ENCODE data around the gene TRAF3.

TRAF3 gene

GRCh38 chr14:102932484-102933248, 155.4 kb downstream of the TRAF3 start:
- Histone ChIP-seq H2BK120ac (ENCODE audit: low read depth, low read length) (no peak overlapping the region), H3K18ac (ENCODE audit: low read length) (no peak overlapping the region), H3K27me3 (ENCODE audit: insufficient read depth, low read length, poor library complexity) (peaks cover 11% of the 10 kb centered on the region), H2BK5ac (ENCODE audit: low read length) (no peak overlapping the region), H3K4me2 (ENCODE audit: low read length) (no peak overlapping the region), H3K4me1 (ENCODE audit: control insufficient read depth, low read depth, low read length) (no peaks in the 10 kb centered on the region), H3K56ac (ENCODE audit: low read length) (no peak overlapping the region), H3K4ac (ENCODE audit: low read depth, low read length) (no peak overlapping the region), H4K8ac (ENCODE audit: low read depth, low read length) (no peak overlapping the region), H2AK5ac (ENCODE audit: low read length) (no peak overlapping the region), H3K9ac (ENCODE audit: low read length) (no peak overlapping the region), H3K4me3 (ENCODE audit: low read length) (no peak overlapping the region), H3K27ac (ENCODE audit: low read depth, low read length) (no peak overlapping the region), H4K5ac (ENCODE audit: low read length) (no peak overlapping the region), H3K36me3 (ENCODE audit: control insufficient read depth, insufficient read depth, low read length) (peaks cover 4% of the 10 kb centered on the region), H2BK15ac (replicated peaks; ENCODE audit: low read depth) (no peak overlapping the region), H3K79me2 (ENCODE audit: control insufficient read depth, insufficient read depth, low read length) (no peaks in the 10 kb centered on the region), H3K23ac (ENCODE audit: low read length) (no peak overlapping the region), H3K79me1 (ENCODE audit: low read length) (no peaks in the 10 kb centered on the region)
- no CpG with 5 or more reads among the region's 26 CpGs for WGBS (ENCODE audit: extremely low coverage, insufficient coverage, low lambda C conversion rate)
- no peak for DNase-seq

- Histone ChIP-seq H4K5ac (ENCODE audit: low read length) (no peak overlapping the region), H3K56ac (ENCODE audit: low read length) (no peak overlapping the region), H3K79me2 (ENCODE audit: control insufficient read depth, insufficient read depth, low read length) (no peaks in the 10 kb centered on the region), H3K18ac (ENCODE audit: low read length) (no peak overlapping the region), H3K23ac (ENCODE audit: low read length) (no peak overlapping the region), H3K4me2 (ENCODE audit: low read length) (no peak overlapping the region), H3K36me3 (ENCODE audit: control insufficient read depth, insufficient read depth, low read length) (peaks cover 4% of the 10 kb centered on the region), H3K4ac (ENCODE audit: low read depth, low read length) (no peak overlapping the region), H3K4me3 (ENCODE audit: low read length) (no peak overlapping the region), H3K79me1 (ENCODE audit: low read length) (no peaks in the 10 kb centered on the region), H3K27ac (ENCODE audit: low read depth, low read length) (no peak overlapping the region), H2BK120ac (ENCODE audit: low read depth, low read length) (no peak overlapping the region), H2AK5ac (ENCODE audit: low read length) (no peak overlapping the region), H3K9ac (ENCODE audit: low read length) (no peak overlapping the region), H2BK15ac (replicated peaks; ENCODE audit: low read depth) (no peak overlapping the region), H4K8ac (ENCODE audit: low read depth, low read length) (no peak overlapping the region), H3K27me3 (ENCODE audit: insufficient read depth, low read length, poor library complexity) (peaks cover 11% of the 10 kb centered on the region), H2BK5ac (ENCODE audit: low read length) (no peak overlapping the region), H3K4me1 (ENCODE audit: control insufficient read depth, low read depth, low read length) (no peaks in the 10 kb centered on the region)
- WGBS (ENCODE audit: extremely low coverage, insufficient coverage, low lambda C conversion rate), result no CpG with 5 or more reads among the region's 20 CpGs
- no peak for DNase-seq
Observed at GRCh38 chr14:102933618-102934231, 156.5 kb downstream of the TRAF3 start.

GRCh38 chr14:102935756-102936155, 158.5 kb downstream of the TRAF3 start:
- H3K18ac ChIP-seq (ENCODE audit: low read length), result no peak overlapping the region
- no peak overlapping the region for H3K56ac ChIP-seq (ENCODE audit: low read length)
- H3K27ac ChIP-seq (ENCODE audit: low read depth, low read length), result no peak overlapping the region
- H3K4me2 ChIP-seq (ENCODE audit: low read length), result no peak overlapping the region
- no peak overlapping the region for H2BK120ac ChIP-seq (ENCODE audit: low read depth, low read length)
- no peak overlapping the region for H2BK5ac ChIP-seq (ENCODE audit: low read length)
- no peaks in the 10 kb centered on the region for H3K79me1 ChIP-seq (ENCODE audit: low read length)
- no peaks in the 10 kb centered on the region for H3K27me3 ChIP-seq (ENCODE audit: insufficient read depth, low read length, poor library complexity)
- H3K4ac ChIP-seq (ENCODE audit: low read depth, low read length), result no peak overlapping the region
- no peaks in the 10 kb centered on the region for H3K4me1 ChIP-seq (ENCODE audit: control insufficient read depth, low read depth, low read length)
- H3K36me3 ChIP-seq (ENCODE audit: control insufficient read depth, insufficient read depth, low read length), result peaks cover 4% of the 10 kb centered on the region
- H3K79me2 ChIP-seq (ENCODE audit: control insufficient read depth, insufficient read depth, low read length), result no peaks in the 10 kb centered on the region
- H3K23ac ChIP-seq (ENCODE audit: low read length), result no peak overlapping the region
- no peak overlapping the region for H3K9ac ChIP-seq (ENCODE audit: low read length)
- no peak for DNase-seq
- no peak overlapping the region for H3K4me3 ChIP-seq (ENCODE audit: low read length)
- no CpG with 5 or more reads among the region's 4 CpGs for WGBS (ENCODE audit: extremely low coverage, insufficient coverage, low lambda C conversion rate)
- H4K5ac ChIP-seq (ENCODE audit: low read length), result no peak overlapping the region
- H2AK5ac ChIP-seq (ENCODE audit: low read length), result no peak overlapping the region
- H2BK15ac ChIP-seq (replicated peaks; ENCODE audit: low read depth), result no peak overlapping the region
- H4K8ac ChIP-seq (ENCODE audit: low read depth, low read length), result no peak overlapping the region

- Histone ChIP-seq H3K4ac (ENCODE audit: low read depth, low read length) (no peak overlapping the region), H2BK5ac (ENCODE audit: low read length) (no peak overlapping the region), H3K4me2 (ENCODE audit: low read length) (no peak overlapping the region), H2AK5ac (ENCODE audit: low read length) (no peak overlapping the region), H3K9ac (ENCODE audit: low read length) (no peak overlapping the region), H3K79me2 (ENCODE audit: control insufficient read depth, insufficient read depth, low read length) (no peaks in the 10 kb centered on the region), H3K27ac (ENCODE audit: low read depth, low read length) (no peak overlapping the region), H3K56ac (ENCODE audit: low read length) (no peak overlapping the region), H4K5ac (ENCODE audit: low read length) (no peak overlapping the region), H3K36me3 (ENCODE audit: control insufficient read depth, insufficient read depth, low read length) (peaks cover 6% of the 10 kb centered on the region), H3K23ac (ENCODE audit: low read length) (no peak overlapping the region), H2BK15ac (replicated peaks; ENCODE audit: low read depth) (no peak overlapping the region), H4K8ac (ENCODE audit: low read depth, low read length) (no peak overlapping the region), H3K4me1 (ENCODE audit: control insufficient read depth, low read depth, low read length) (no peaks in the 10 kb centered on the region), H3K4me3 (ENCODE audit: low read length) (no peak overlapping the region), H3K79me1 (ENCODE audit: low read length) (no peaks in the 10 kb centered on the region), H2BK120ac (ENCODE audit: low read depth, low read length) (no peak overlapping the region), H3K18ac (ENCODE audit: low read length) (no peak overlapping the region), H3K27me3 (ENCODE audit: insufficient read depth, low read length, poor library complexity) (no peaks in the 10 kb centered on the region)
- no peak for DNase-seq
- no CpG with 5 or more reads among the region's 22 CpGs for WGBS (ENCODE audit: extremely low coverage, insufficient coverage, low lambda C conversion rate)
Observed at GRCh38 chr14:102937331-102938175, 160.3 kb downstream of the TRAF3 start.

GRCh38 chr14:102938191-102938590, 160.9 kb downstream of the TRAF3 start:
- H3K9ac ChIP-seq (ENCODE audit: low read length), result no peak overlapping the region
- H4K8ac ChIP-seq (ENCODE audit: low read depth, low read length), result no peak overlapping the region
- no peak overlapping the region for H3K23ac ChIP-seq (ENCODE audit: low read length)
- H3K4me3 ChIP-seq (ENCODE audit: low read length), result no peak overlapping the region
- no CpG with 5 or more reads among the region's 12 CpGs for WGBS (ENCODE audit: extremely low coverage, insufficient coverage, low lambda C conversion rate)
- no peaks in the 10 kb centered on the region for H3K4me1 ChIP-seq (ENCODE audit: control insufficient read depth, low read depth, low read length)
- DNase-seq, result no peak
- no peaks in the 10 kb centered on the region for H3K79me2 ChIP-seq (ENCODE audit: control insufficient read depth, insufficient read depth, low read length)
- no peak overlapping the region for H3K18ac ChIP-seq (ENCODE audit: low read length)
- no peak overlapping the region for H3K27ac ChIP-seq (ENCODE audit: low read depth, low read length)
- no peak overlapping the region for H2AK5ac ChIP-seq (ENCODE audit: low read length)
- no peak overlapping the region for H3K4me2 ChIP-seq (ENCODE audit: low read length)
- H2BK5ac ChIP-seq (ENCODE audit: low read length), result no peak overlapping the region
- H3K27me3 ChIP-seq (ENCODE audit: insufficient read depth, low read length, poor library complexity), result no peaks in the 10 kb centered on the region
- H2BK15ac ChIP-seq (replicated peaks; ENCODE audit: low read depth), result no peak overlapping the region
- H3K4ac ChIP-seq (ENCODE audit: low read depth, low read length), result no peak overlapping the region
- no peak overlapping the region for H3K56ac ChIP-seq (ENCODE audit: low read length)
- H4K5ac ChIP-seq (ENCODE audit: low read length), result no peak overlapping the region
- no peaks in the 10 kb centered on the region for H3K79me1 ChIP-seq (ENCODE audit: low read length)
- peaks cover 5% of the 10 kb centered on the region for H3K36me3 ChIP-seq (ENCODE audit: control insufficient read depth, insufficient read depth, low read length)
- H2BK120ac ChIP-seq (ENCODE audit: low read depth, low read length), result no peak overlapping the region
